Measurements from ENCODE around the gene ACSS3. TPM values are rescaled to one million over a fixed set of nuclear protein-coding genes. Genes with fewer than 3 reads are reported as not detected.

ACSS3 gene
- total RNA-seq, 1 donor from 2014 or later: 18.7 TPM

DNA sequence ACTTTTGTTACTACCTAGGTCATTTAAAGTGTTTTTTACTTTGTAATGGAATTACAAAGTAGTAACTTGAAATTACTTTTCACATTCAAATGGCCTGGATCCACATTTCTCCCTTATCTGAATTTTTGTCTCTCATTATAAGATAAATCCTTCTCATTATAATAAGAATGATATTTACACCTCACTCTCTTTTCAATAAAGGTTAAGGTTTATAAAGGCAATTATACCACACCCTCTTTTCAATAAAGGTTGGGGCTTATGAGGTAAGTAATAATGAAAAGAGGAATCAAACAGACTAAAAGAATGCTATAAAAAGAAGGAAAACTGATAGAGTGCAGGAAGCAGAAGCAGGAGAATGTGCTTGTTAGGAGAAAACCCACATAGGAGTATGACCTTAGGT lies 210.8 kb downstream of the ACSS3 start:
- no peaks in the 10 kb centered on the region for H3K36me3 Mint-ChIP-seq (ENCODE audit: low read depth, unreplicated experiment)
- H3K9me3 Mint-ChIP-seq (ENCODE audit: unreplicated experiment): no peaks in the 10 kb centered on the region
- no peak for DNase-seq (ENCODE audit: low spot score)
- no peaks in the 10 kb centered on the region for H3K4me1 Mint-ChIP-seq (ENCODE audit: unreplicated experiment)
- no peak overlapping the region for H3K4me3 Mint-ChIP-seq (ENCODE audit: unreplicated experiment)
- TF ChIP-seq, protein P1, sequence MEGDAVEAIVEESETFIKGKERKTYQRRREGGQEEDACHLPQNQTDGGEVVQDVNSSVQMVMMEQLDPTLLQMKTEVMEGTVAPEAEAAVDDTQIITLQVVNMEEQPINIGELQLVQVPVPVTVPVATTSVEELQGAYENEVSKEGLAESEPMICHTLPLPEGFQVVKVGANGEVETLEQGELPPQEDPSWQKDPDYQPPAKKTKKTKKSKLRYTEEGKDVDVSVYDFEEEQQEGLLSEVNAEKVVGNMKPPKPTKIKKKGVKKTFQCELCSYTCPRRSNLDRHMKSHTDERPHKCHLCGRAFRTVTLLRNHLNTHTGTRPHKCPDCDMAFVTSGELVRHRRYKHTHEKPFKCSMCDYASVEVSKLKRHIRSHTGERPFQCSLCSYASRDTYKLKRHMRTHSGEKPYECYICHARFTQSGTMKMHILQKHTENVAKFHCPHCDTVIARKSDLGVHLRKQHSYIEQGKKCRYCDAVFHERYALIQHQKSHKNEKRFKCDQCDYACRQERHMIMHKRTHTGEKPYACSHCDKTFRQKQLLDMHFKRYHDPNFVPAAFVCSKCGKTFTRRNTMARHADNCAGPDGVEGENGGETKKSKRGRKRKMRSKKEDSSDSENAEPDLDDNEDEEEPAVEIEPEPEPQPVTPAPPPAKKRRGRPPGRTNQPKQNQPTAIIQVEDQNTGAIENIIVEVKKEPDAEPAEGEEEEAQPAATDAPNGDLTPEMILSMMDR (IDR thresholded peaks at IDR 0.05; ENCODE audit: unreplicated experiment): no peak
- H3K27ac Mint-ChIP-seq (ENCODE audit: unreplicated experiment): no peak overlapping the region
- H3K27me3 Mint-ChIP-seq (ENCODE audit: unreplicated experiment): no peaks in the 10 kb centered on the region

DNA sequence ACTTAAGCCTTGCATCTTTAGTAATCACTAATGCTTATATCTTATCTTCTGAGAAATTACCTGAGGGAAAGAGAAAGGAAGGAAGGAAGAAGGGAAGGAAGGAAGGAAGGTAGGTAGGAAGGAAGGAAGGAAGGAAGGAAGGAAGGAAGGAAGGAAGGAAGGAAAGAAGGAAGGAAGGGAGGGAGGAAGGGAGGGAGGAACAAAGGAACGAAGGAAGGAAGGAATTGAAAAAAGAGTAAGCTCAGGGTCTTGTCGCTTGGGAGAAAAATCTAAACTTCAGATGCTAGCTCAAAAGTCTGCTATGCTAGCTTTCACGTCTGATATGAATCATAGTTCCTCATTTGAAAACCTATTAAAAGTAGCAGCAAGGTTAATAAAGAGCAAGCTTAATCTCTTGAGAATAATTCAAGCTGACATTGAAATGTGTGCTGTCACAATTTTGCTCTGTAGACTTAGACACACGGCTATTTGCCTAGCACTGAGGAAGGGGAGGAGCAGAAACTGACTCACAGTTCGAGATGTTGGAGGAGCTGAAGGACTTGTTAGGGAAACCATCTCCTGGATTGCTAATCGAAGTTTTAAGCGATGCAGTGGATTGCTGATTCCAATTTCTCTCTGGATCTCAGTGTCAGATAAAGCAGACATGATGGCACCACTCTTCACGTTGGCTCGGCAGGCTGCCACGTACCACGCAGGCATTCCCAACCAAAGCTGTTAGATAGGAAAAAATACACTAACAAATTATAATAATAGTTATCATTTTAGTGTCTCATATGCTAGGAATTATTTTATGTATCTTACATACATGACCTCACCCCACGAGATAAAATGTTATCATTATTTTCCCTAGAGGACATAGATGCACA lies 216.7 kb downstream of the ACSS3 start:
- Mint-ChIP-seq H3K4me3 (ENCODE audit: unreplicated experiment) (no peak overlapping the region), H3K36me3 (ENCODE audit: low read depth, unreplicated experiment) (no peaks in the 10 kb centered on the region), H3K27ac (ENCODE audit: unreplicated experiment) (no peak overlapping the region), H3K27me3 (ENCODE audit: unreplicated experiment) (no peaks in the 10 kb centered on the region), H3K9me3 (ENCODE audit: unreplicated experiment) (no peaks in the 10 kb centered on the region), H3K4me1 (ENCODE audit: unreplicated experiment) (no peaks in the 10 kb centered on the region)
- no peak for DNase-seq (ENCODE audit: low spot score)
- TF ChIP-seq, protein P1 (IDR thresholded peaks at IDR 0.05; ENCODE audit: unreplicated experiment): no peak

DNA sequence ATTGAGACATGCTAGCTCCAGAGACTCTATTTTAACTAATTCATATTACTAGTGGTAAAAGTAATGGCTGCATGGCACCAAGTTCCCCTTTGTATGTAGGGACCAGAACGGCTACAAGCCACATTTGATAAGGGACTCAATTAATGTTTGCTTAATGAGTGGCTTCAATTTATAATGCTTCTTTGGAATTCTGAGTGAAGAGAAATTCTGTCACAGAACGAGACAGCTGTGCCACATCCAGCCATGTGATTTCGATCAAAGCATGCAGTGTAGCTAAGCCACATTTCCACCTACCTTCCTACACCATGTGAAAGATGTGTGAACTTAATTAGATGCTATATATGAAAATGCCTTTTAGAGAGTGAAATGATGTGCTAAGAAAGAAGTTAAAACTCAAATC lies 217.4 kb downstream of the ACSS3 start:
- Mint-ChIP-seq H3K27me3 (ENCODE audit: unreplicated experiment) (no peaks in the 10 kb centered on the region), H3K9me3 (ENCODE audit: unreplicated experiment) (no peaks in the 10 kb centered on the region), H3K4me3 (ENCODE audit: unreplicated experiment) (no peak overlapping the region), H3K36me3 (ENCODE audit: low read depth, unreplicated experiment) (no peaks in the 10 kb centered on the region), H3K4me1 (ENCODE audit: unreplicated experiment) (no peaks in the 10 kb centered on the region), H3K27ac (ENCODE audit: unreplicated experiment) (no peak overlapping the region)
- TF ChIP-seq, protein P1 (IDR thresholded peaks at IDR 0.05; ENCODE audit: unreplicated experiment): no peak
- no peak for DNase-seq (ENCODE audit: low spot score)

DNA sequence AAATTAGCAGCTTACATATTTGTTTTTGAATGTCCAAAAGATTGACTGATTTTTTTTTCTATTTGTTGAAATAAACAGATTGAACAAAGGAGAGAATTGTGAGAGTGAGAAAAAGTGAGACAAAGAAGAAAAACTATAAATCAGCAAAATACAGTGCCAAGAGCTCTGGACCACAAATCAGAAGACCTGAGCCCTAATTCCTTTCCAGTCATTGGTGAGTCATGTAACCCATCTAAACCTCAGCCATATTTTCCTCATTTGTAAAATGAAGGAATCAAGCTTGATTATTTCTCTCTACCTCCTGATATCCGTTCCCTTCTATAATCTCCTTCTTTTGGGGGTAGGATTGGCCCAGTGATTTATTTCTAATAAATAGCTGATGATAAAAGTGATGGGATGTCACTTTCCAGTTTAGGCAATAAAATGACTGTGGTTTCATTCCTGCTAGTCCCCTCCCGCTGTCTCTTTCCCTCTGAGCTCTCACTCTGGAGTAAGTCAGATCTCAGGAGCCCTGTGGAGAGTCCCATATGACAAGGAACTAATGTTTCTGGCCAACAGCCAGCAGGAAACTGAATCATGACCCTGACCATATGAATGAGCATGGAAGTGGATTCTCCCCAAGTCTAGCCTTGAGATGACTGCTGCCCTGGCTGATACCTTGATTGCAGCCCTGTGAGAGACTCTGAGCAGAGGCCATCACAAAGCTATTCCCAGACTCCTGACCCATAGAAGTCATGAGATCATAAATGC lies 218.9 kb downstream of the ACSS3 start:
- H3K27ac Mint-ChIP-seq (ENCODE audit: unreplicated experiment): no peak overlapping the region
- H3K9me3 Mint-ChIP-seq (ENCODE audit: unreplicated experiment): no peaks in the 10 kb centered on the region
- no peaks in the 10 kb centered on the region for H3K4me1 Mint-ChIP-seq (ENCODE audit: unreplicated experiment)
- H3K4me3 Mint-ChIP-seq (ENCODE audit: unreplicated experiment): no peak overlapping the region
- no peak for DNase-seq (ENCODE audit: low spot score)
- TF ChIP-seq, protein P1 (IDR thresholded peaks at IDR 0.05; ENCODE audit: unreplicated experiment): no peak
- no peaks in the 10 kb centered on the region for H3K27me3 Mint-ChIP-seq (ENCODE audit: unreplicated experiment)
- H3K36me3 Mint-ChIP-seq (ENCODE audit: low read depth, unreplicated experiment): no peaks in the 10 kb centered on the region

DNA sequence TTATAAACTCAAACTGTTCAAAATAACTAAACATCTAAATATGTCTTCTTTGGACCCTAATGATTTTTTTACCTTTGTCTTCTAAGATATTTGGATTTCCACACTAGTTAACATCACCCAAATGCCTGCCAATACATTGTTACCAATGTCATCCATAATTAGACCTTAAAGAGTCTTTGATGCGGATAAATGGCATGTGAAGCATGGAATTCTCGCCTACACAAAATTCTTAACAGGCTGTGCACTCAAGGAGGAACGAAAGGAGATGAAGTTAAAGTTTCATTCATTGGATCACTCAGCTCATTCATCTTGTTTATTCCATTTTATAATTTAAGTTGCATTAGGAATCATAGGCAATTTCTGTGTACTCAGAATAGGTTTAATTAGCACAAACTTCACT lies 219.7 kb downstream of the ACSS3 start:
- DNase-seq (ENCODE audit: low spot score): no peak
- Mint-ChIP-seq H3K27ac (ENCODE audit: unreplicated experiment) (no peak overlapping the region), H3K4me3 (ENCODE audit: unreplicated experiment) (no peak overlapping the region), H3K36me3 (ENCODE audit: low read depth, unreplicated experiment) (no peaks in the 10 kb centered on the region), H3K9me3 (ENCODE audit: unreplicated experiment) (no peaks in the 10 kb centered on the region), H3K27me3 (ENCODE audit: unreplicated experiment) (no peaks in the 10 kb centered on the region), H3K4me1 (ENCODE audit: unreplicated experiment) (no peaks in the 10 kb centered on the region)
- TF ChIP-seq, protein P1 (IDR thresholded peaks at IDR 0.05; ENCODE audit: unreplicated experiment): no peak
